EH (cell line): ENCODE results near the gene F2RL3.
A peak's percentile ranks its signal among the peaks of the same experiment; 100 is the strongest.

Source experiments
- DNase-seq: peaks from one replicate; pipeline ENCODE4 v3.0.0-alpha.2; 2015; ENCODE audit warnings: low read depth

The F2RL3 gene

DNA sequence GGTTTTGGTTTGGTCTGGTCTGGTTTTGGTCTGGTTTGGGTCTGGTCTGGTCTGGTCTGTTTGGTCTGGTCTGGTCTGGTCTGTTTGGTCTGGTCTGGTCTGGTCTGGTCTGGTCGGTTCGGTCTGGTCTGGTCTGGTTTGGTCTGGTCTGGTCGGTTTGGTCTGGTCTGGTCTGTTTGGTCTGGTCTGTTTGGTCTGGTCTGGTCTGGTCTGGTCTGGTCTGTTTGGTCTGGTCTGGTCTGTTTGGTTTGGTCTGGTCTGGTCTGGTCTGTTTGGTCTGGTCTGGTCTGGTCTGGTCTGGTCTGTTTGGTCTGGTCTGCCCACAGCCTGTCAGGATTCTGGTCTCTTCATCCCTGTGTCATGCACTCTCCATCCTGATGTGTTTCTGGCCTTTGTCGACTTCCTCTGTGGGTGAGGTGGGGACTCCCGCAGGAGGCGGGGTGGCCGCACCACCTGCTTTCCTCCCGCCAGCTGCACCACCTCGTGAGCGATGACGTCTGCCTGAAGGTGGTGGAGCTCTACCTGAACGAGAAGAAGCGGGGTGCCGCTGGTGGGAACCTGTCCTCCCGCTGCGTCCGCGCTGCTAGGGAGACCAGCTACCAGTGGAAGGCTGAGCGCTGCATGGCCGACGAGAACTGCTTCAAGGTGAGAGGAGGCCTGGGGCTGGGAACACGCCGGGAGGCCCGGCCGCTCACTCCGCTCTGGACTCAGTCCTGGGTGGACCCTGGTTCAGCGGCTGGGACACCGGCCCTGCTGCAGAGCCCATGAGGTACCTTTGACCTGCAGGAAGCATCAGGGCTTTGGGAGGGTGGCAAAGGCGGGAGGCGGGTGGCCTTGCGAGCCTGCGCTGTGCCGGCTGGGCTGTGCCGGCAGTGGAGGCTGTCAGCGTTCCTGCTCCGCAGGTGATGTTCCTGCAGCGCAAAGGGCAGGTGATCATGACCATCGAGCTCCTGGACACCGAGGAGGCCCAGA lies 12.9 kb upstream of the F2RL3 start:
- DNase-seq = no peak

DNA sequence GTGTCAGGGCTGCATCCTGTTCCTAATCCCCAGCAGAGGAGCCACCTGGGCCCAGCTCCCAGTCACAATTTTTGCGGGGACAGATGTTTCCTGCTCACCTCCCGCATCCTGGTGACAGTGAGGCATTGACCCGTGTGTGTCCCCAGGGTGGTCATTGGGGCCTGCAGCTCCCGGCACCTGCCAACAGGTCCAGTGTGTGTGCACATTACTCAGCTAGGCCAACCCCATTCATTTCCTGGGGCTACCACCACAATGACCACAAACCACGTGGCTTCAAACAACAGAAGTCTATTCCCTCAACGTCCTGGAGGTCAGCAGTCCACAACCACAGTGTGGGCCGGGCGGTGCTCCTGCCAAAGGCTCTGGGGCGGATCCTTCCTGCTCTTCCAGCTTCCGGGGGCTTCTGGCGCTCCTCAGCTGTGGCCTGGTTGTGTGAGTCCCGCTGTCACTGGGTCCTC lies 11.9 kb upstream of the F2RL3 start:
- no peak for DNase-seq

DNA sequence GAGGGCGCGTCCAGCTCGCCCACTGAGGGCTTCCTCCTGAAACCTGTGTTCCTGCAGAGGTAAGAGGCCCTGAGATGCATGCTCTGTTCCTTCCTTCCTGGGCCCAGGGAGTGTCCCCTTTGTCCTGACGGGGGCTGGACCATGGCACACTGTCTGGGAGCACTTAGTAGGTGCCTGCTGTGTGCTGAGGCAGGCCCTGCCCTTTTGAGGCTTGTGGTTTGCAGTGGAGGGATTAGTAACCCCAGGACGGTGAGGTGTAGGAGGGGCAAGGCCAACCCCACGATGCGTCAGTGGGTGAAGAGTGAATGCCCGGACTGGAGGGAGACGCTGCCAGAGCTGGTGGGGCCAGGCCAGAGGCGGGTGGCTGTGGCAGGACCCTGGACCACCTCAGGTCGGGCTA lies 11.2 kb upstream of the F2RL3 start:
- DNase-seq = no peak

- DNase-seq = no peak
Observed at GRCh38 chr19:16878181-16878965, 10.4 kb upstream of the F2RL3 start.

- no peak for DNase-seq
Observed at GRCh38 chr19:16880884-16881554, 7.8 kb upstream of the F2RL3 start.

- DNase-seq = no peak
Observed at GRCh38 chr19:16882146-16882545, 6.7 kb upstream of the F2RL3 start.

DNA sequence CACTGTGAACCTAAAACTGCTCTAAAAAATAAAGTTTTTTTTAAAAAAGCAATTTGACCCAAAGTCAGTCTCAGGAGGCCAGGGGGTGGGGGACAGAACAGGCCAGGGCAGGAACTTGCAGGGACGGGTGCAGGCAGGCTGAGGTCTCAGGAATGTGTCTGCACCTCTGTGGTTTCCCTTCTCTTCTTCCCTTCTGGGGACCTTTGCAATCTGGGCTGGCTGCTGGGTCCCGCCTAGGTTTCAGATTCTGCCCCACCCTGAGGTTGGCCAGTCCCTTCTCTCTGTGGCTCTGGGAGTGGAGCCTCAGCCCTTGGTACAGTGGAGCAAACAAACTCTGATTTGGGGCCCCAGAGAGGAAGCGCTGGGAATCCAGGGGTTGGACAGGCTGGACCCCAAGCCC lies 5.3 kb upstream of the F2RL3 start:
- DNase-seq = no peak

- DNase-seq = peak; percentile 29
Observed at GRCh38 chr19:16885166-16885565, 3.6 kb upstream of the F2RL3 start.

DNA sequence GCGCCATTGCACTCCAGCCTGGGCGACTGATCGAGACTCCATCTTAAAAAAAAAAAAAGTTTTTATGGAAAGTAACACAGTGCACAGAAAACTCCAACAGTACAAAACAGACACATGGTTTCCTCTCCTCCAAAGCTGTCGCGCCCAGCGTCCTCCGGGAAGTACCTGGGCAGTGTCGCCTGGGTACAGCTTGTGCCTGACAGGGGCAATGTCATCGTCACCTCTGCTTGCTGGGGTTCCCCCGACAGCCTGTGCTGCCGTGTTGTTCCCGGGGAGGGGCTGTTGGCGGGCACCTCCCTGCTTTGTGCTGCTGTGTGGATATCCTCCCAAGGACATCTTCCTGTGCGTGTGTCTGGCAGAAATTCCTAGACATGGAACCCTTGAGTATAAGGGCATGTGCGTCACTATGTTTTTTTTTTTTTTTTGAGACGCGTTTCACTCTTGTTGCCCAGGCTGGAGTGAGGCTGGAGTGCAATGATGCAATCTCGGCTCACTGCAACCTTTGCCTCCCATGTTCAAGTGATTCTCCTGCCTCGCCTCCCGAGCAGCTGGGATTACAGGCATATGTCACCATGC lies 2.4 kb upstream of the F2RL3 start:
- peak; percentile 78 for DNase-seq

DNA sequence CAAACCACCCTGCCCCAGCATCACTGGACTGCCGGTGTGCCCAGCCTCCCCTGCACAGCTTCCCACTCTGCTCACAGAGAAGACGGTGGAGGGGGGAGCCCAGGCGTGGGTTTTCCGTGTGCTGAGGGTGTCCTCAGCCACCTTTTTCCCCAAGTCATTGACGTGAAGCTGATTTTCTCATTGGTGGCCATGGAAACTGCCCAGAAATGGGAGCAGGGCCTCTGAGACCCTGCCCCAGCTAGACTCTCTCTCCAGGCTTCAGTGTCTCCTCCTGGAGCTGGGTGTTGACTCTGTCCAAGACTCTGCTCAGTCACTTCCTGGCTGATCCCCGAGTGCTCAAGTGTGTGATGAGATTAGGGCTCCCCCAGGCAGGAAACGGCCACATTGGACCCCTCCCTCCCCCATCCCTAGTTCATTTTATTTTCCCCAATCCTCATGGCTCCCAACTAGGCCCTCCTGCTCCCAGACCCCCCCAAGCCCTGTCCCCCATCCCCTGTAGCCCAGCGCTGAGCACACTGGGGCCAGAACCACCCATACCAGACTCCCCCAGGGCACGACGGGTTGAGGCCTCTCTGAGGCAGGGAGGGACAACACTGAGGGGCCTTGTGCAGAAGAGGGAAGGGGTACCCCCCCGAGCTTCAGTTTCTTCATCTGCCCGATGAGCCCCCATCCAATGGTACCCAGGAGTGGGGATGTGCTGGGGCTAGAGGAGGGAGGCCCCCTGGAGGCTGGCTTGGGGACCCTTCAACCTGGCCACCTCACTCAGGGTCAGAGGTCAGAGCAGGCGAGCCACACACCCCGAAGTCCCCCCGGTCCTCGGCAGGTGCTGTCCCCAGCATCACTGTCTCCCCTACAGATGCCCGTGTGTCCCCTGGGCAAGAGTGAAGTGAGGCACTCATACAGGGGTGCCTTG lies 1.2 kb upstream of the F2RL3 start:
- no peak for DNase-seq

- DNase-seq = no peak
Observed at GRCh38 chr19:16889366-16889882, 625 bp downstream of the F2RL3 start.

GRCh38 chr19:16889883-16890460 lies 1.2 kb downstream of the F2RL3 start:
- no peak for DNase-seq

DNA sequence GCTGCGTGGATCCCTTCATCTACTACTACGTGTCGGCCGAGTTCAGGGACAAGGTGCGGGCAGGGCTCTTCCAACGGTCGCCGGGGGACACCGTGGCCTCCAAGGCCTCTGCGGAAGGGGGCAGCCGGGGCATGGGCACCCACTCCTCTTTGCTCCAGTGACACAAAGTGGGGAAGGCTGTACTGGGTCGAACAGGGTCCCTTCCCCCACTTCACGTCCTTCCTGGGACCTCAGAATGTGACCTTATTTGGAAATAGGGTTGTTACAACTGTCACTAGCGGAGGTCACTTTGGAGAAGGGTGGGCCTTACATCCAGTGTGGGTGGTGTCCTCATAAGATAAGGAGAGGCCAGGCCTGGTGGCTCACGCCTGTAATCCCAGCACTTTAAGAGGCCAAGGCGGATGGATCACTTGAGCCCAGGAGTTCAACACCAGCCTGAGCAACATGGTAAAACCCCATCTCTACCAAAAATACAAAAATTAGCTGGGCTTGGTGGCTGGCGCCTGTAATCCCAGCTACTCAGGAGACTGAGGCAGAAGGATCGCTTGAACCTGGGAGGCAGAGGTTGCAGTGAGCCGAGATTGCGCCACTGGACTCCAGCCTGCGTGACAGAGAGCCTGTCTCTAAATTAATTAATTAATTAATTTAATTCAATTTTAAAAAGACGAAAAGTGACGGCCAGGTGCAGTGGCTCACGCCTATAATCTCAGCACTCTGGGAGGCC lies 1.8 kb downstream of the F2RL3 start:
- no peak for DNase-seq

- no peak for DNase-seq
Observed at GRCh38 chr19:16891696-16892382, 3.0 kb downstream of the F2RL3 start.

- no peak for DNase-seq
Observed at GRCh38 chr19:16892436-16892835, 3.6 kb downstream of the F2RL3 start.

DNA sequence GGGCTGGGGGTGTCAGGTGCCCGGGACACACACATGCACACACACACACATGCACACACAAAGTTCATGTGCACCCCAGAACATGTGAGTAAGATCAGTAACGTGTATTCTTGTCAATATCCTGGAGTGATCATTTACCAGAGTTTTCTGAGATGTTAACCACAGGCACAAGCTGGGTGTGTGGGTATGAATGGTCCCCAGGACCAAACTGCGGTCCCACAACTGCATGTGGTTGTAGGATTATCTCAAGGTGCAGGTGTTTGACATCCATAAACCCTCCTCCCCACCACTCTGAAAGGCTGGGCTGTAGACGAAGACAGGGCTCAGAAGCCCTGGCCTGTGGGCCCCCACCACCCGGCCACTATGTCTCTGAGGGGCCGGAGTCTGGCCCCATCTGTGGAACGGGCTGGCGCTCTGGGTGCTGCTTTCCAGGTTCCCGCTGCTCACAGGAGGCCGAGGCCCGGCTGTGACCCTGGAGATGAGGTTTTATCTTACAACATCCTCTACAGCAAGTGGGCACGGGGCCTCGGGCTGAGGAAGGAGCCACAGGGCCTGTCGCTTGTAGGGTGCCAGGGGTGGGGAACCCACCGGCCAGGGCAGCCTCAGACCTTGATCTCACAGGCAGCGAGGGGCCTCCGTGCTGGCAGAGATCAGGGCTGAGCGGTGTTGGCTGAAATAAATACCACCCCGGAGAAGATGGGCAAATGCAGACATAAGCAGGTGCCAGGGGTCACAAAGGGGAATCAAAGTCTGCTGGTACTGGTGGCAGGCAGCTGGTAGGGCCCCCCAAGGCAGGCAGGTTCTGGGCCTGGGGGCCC lies 4.3 kb downstream of the F2RL3 start:
- no peak for DNase-seq

DNA sequence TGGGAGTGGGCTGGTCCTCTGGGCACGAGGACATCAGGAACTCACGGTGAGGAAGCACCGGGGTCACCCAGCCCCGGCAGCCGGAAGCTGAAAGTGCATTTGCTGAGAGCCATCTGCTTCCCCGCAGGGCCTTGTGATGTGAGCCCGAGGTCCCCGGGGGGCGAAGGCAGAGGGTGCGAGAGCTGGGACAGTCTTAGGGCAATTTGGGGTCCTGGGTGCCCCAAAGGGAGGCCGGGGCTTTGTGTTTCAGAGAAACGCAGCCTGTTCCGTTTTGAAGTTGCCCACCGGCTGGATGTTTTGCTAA lies 4.8 kb downstream of the F2RL3 start:
- DNase-seq = no peak

DNA sequence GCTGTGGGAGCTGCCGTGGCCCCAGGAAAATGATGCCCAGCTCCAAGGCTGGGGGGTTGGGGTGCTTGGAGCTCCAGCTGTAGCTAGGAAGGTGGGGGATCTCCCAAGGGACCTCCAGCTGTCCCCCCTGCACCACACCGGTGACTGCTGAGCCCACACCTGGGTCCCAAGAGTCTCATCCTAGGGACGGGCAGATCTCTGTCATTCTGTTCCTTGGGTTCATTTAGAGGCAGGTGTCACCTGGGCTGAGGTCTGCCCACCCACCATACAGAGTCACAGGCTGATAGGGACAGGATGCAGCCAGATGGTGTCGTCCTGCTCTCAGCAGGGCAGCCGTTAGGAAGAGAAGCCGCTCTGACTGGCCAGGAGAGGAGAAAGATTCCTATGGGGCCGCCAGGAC lies 5.3 kb downstream of the F2RL3 start:
- DNase-seq = no peak
